ENCODE results near the gene PDCL2.
"Not testable (repeated sequence)": the region's sequence is repeated elsewhere in the genome, so short reads cannot be mapped to it uniquely, and the experiment has no call there.

Gene PDCL2

GRCh38 chr4:55568905-55569504, 23.0 kb downstream of the PDCL2 start:
- no peak for TF ChIP-seq CTCF (IDR thresholded peaks at IDR 0.05; ENCODE audit: low read depth, low read length, missing control alignments)
- no peak for DNase-seq (ENCODE audit: extremely low read depth, low read depth)
- no peak overlapping the region for H3K4me3 ChIP-seq (replicated peaks; ENCODE audit: low read depth, low read length)

GRCh38 chr4:55561889-55562288, 30.2 kb downstream of the PDCL2 start:
- DNase-seq (ENCODE audit: extremely low read depth, low read depth) = no peak
- TF ChIP-seq CTCF (IDR thresholded peaks at IDR 0.05; ENCODE audit: low read depth, low read length, missing control alignments) = no peak

GRCh38 chr4:55560096-55560495, 31.9 kb downstream of the PDCL2 start:
- TF ChIP-seq CTCF (IDR thresholded peaks at IDR 0.05; ENCODE audit: low read depth, low read length, missing control alignments) = no peak
- H3K4me3 ChIP-seq (replicated peaks; ENCODE audit: low read depth, low read length) = no peak overlapping the region
- no peak for DNase-seq (ENCODE audit: extremely low read depth, low read depth)

More at GRCh38 chr4:55561889-55562288, 30.2 kb downstream of the PDCL2 start:
- no peak overlapping the region for H3K4me3 ChIP-seq (replicated peaks; ENCODE audit: low read depth, low read length)

- no peak overlapping the region for H3K4me3 ChIP-seq (replicated peaks; ENCODE audit: low read depth, low read length)
- peak; percentile 26 for TF ChIP-seq CTCF (IDR thresholded peaks at IDR 0.05; ENCODE audit: low read depth, low read length, missing control alignments)
- no peak for DNase-seq (ENCODE audit: extremely low read depth, low read depth)
Measured at GRCh38 chr4:55554453-55555030, 37.5 kb downstream of the PDCL2 start.

GRCh38 chr4:55553441-55554201, 38.4 kb downstream of the PDCL2 start:
- H3K4me3 ChIP-seq (replicated peaks; ENCODE audit: low read depth, low read length) = peak overlapping the region; percentile 16
- no peak for TF ChIP-seq CTCF (IDR thresholded peaks at IDR 0.05; ENCODE audit: low read depth, low read length, missing control alignments)
- peak; percentile 32 for DNase-seq (ENCODE audit: extremely low read depth, low read depth)

- not testable (repeated sequence) for H3K4me3 ChIP-seq (replicated peaks; ENCODE audit: low read depth, low read length); DNase-seq (ENCODE audit: extremely low read depth, low read depth)
Measured at GRCh38 chr4:55551964-55552363, 40.1 kb downstream of the PDCL2 start.

GRCh38 chr4:55549888-55550287, 42.2 kb downstream of the PDCL2 start:
- DNase-seq (ENCODE audit: extremely low read depth, low read depth) = peak; percentile 26
- no peak overlapping the region for H3K4me3 ChIP-seq (replicated peaks; ENCODE audit: low read depth, low read length)
- no peak for TF ChIP-seq CTCF (IDR thresholded peaks at IDR 0.05; ENCODE audit: low read depth, low read length, missing control alignments)
